Brain microvascular endothelial cell (primary cell): Measurements from ENCODE around the gene CYB5D1.

Experiments used
- DNase-seq: peaks from one replicate; pipeline ENCODE4 v3.0.0-alpha.2; 2020
- H3K27ac ChIP-seq: fragments of 250-450 bp; sonication (Bioruptor Pico); 2 replicates; pipeline ENCODE4 v1.5.1; 2020; ENCODE audit warnings: mild to moderate bottlenecking, moderate library complexity
- H3K27me3 ChIP-seq: fragments of 250-450 bp; sonication (Bioruptor Pico); replicated peaks from 2 replicates; pipeline ENCODE4 v1.5.1; 2020; ENCODE audit warnings: mild to moderate bottlenecking
- H3K36me3 ChIP-seq: fragments of 250-450 bp; sonication (Bioruptor Pico); replicated peaks from 2 replicates; pipeline ENCODE4 v1.5.1; 2020; ENCODE audit warnings: mild to moderate bottlenecking
- H3K4me3 ChIP-seq: 2 replicates; pipeline ENCODE4 v1.5.1; 2011; ENCODE audit warnings: low read depth, mild to moderate bottlenecking, control low read depth, low read length, moderate library complexity
- CTCF ChIP-seq: IDR thresholded peaks from 2 replicates; pipeline ENCODE4 v1.5.1; 2011; ENCODE audit warnings: low read depth, mild to moderate bottlenecking, moderate library complexity, low read length, control low read depth, inconsistent platforms; ENCODE audit errors: missing control alignments
- in situ Hi-C: cut with HindIII; loops from 2 replicates; pipeline ENCODE4 v1.10.0; 2017; ENCODE audit warnings: low sequenced_read_pairs, low pct_ligation_motif_present

CYB5D1 gene

DNA sequence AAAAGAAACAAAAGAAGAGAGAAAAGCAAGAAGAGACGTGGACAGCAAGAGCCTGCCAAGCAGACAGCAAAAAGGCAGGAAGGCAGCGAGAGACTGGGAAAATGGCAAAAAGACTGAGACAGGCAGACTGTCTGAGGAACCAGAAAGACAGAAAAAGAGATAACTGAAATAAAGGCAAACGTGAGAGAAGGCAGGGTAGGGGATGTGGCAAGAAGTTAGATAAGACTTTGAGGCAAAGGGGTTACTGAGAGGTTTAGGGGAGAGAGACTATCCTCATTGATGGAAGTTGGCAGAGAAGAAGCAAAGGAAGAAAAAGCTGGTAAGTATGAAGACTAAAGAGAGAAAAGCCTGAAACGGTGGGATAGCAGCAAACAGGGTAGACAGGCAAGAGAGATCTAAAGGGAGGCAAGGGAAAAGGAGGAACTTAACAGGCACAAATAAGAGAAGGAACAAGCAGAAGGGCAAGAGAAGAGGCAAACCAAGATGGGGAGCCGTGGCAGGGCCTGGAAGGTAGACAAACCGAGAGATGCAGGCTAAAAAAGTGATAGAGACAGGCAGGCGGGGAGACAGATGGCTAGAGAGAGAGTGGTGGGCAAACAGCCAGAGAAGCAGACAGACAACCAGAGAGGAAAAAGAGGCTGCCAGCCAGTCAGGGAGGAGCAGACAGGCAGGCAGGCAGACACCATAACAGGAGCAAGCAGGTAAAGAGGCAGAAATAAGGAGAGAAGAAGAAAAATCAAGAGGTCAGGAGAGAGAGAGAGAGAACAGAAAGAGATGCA lies 23.7 kb downstream of the CYB5D1 start:
- H3K27ac ChIP-seq: no peak overlapping the region
- in situ Hi-C loops: no loop called here
- H3K27me3 ChIP-seq: no peaks in the 10 kb centered on the region
- H3K36me3 ChIP-seq: peaks cover 10% of the 10 kb centered on the region
- no peak overlapping the region for H3K4me3 ChIP-seq
- DNase-seq: no peak
- no peak for TF ChIP-seq CTCF

- peaks cover 10% of the 10 kb centered on the region for H3K36me3 ChIP-seq
- H3K27me3 ChIP-seq: no peaks in the 10 kb centered on the region
- H3K4me3 ChIP-seq: no peak overlapping the region
- in situ Hi-C loops: no loop called here
- no peak for TF ChIP-seq CTCF
- H3K27ac ChIP-seq: no peak overlapping the region
- DNase-seq: no peak
These were observed 24.3 kb downstream of the CYB5D1 start for GRCh38 chr17:7882068-7882467.

DNA sequence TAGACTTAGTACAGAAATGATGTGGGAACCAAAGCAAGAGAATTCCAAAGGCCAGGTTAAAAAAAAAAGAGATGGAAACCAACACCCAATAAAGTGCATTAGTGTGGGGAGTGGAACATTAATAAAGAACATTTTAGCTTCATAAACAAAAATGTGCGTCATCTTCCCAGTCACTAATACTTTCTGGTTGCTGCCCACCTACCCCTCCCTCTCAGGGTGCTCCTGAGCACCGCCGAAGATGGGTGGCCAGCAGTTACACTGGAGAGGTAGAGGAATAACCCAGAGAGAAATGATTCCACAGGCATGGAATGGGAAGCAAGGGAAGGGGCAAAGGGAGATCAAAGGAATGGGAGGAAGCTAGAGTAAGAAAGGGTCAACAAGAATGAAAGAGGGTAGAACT lies 24.8 kb downstream of the CYB5D1 start:
- no peak for DNase-seq
- Histone ChIP-seq H3K27ac (no peak overlapping the region), H3K4me3 (no peak overlapping the region), H3K27me3 (no peaks in the 10 kb centered on the region), H3K36me3 (peaks cover 10% of the 10 kb centered on the region)
- in situ Hi-C loops: no loop called here
- TF ChIP-seq CTCF: no peak

- in situ Hi-C loops: no loop called here
- Histone ChIP-seq H3K4me3 (peak overlapping the region; percentile 67), H3K27me3 (no peaks in the 10 kb centered on the region), H3K27ac (peak overlapping the region; percentile 32), H3K36me3 (peaks cover 10% of the 10 kb centered on the region)
- no peak for DNase-seq
- TF ChIP-seq CTCF: no peak
These were observed 26.1 kb downstream of the CYB5D1 start for GRCh38 chr17:7883781-7884386.

DNA sequence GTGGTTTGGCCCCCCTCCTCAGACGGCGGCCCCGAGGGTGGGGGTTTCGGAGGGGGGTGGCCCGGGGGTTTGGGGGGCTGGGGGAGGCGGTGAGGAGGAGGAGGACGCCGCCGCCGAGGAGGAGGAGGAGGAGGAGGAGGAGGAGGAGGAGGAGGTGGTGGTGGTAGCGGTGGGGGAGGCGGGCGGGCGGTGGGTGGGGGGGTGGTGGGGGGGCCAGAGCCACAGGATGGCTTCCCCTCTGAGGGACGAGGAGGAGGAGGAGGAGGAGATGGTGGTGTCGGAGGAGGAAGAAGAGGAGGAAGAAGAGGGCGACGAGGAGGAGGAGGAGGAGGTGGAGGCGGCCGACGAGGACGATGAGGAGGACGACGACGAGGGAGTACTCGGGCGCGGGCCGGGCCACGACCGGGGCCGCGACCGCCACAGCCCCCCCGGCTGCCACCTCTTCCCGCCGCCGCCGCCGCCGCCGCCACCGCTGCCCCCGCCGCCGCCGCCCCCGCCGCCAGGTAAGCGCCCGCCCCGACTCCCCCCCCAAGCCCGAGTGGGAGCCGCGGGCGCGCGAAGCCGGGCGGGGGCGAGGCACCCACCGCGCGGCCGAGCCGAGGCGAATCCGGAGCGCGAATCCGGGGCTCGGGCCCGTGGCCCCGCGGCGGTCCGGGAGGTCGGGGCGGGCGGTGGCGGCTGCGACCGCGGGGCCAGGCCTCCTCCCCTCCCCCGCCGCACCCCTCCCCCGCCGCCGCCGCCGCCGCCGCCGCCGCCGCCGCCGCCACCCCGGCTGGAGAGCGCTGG lies 27.0 kb downstream of the CYB5D1 start:
- Histone ChIP-seq H3K4me3 (peak overlapping the region; percentile 81), H3K36me3 (peaks cover 7% of the 10 kb centered on the region), H3K27ac (peak overlapping the region; percentile 61), H3K27me3 (no peaks in the 10 kb centered on the region)
- in situ Hi-C loops: no loop called here
- TF ChIP-seq CTCF: no peak
- no peak for DNase-seq
